Pancreas (tissue), 10 donors: ENCODE data around the gene FMO2. TPM values are rescaled to one million over a fixed set of nuclear protein-coding genes. Genes with fewer than 3 reads are reported as not detected.
A peak's percentile ranks its signal among the peaks of the same experiment; 100 is the strongest.
"Not testable (repeated sequence)": the region's sequence is repeated elsewhere in the genome, so short reads cannot be mapped to it uniquely, and the experiment has no call there.

ENCODE experiments used
- ATAC-seq, 4 donors: fragments of 200-7000 bp; cut with Tn5 transposase; one replicate each; pipeline versions ENCODE4 v1.8.0 to v1.9.1; 2020; ENCODE audit warnings: mild to moderate bottlenecking in 4 of 4, moderate library complexity in 4 of 4
- DNase-seq, 6 donors: peaks; one replicate each; pipeline ENCODE4 v3.0.0-alpha.2; 2020
- FAIRE-seq: peaks from 2 replicates; lab custom pipeline; 2012; peaks lifted over from hg19 to GRCh38; lab: Jason Lieb, UNC
- H3K27ac ChIP-seq, 4 donors: fragments of 200-600 bp; sonication (generic); 1 replicate in 3 of 4; 2 replicates in 1 of 4; pipeline versions ENCODE4 v1.5.0 to v1.8.0; 2020
- H3K27me3 ChIP-seq, 4 donors: fragments of 200-600 bp; one replicate each; pipeline ENCODE4 v1.8.0; 2021
- H3K36me3 ChIP-seq, 3 donors: fragments of 200-600 bp; sonication (generic) in 1 of 3; one replicate each; pipeline versions ENCODE4 v1.5.0 to v1.8.0; 2020 to 2021
- H3K4me1 ChIP-seq, 3 donors: fragments of 200-600 bp; one replicate each; pipeline ENCODE4 v1.8.0; 2021
- H3K4me3 ChIP-seq, 4 donors: fragments of 200-600 bp; sonication (generic) in 2 of 4; one replicate each; pipeline versions ENCODE4 v1.5.0 to v1.8.0; 2020 to 2021
- H3K9me3 ChIP-seq, 4 donors: fragments of 200-600 bp; one replicate each; pipeline ENCODE4 v1.8.0; 2021
- CTCF ChIP-seq, 4 donors: fragments of 200-600 bp; sonication (generic) in 3 of 4; IDR thresholded peaks; one replicate each; pipeline versions ENCODE4 v1.5.0 to v1.8.0; 2021; ENCODE audit warnings: antibody characterized with exemption in 4 of 4
- WGBS, 2 donors: extraction: QIAGEN DNeasy Blood & Tissue Kit; methylation state at CpG; one replicate each; pipeline ENCODE4 v1.1.7; 2013; 5-methylcytosine and 5-hydroxymethylcytosine counted together
- intact Hi-C, 3 donors: fragments of 100-400 bp; cut with DNase I; formaldehyde crosslinking; loops; one replicate each; pipeline versions ENCODE4 v1.11.1 to v1.14.2; 2022
- polyA plus RNA-seq, 2 donors: library from polyadenylated mRNA; stranded (reverse); fragments of 200-250 nt; gene quantifications; one replicate each; pipeline ENCODE4 v1.2.3, GENCODE V29; 2013
- total RNA-seq, 6 donors: library from RNA; stranded (reverse); fragmentation: NEBNext Ultra II Directional in 4 of 6; extraction: Animal tissue kit (Norgen Biotek cat#: 25700) in 4 of 6; gene quantifications; one replicate each; pipeline versions ENCODE4 v1.2.1 to v1.2.4, GENCODE V29; 2021 to 2023
- donor health status: healthy with polysubstance abuse.
- donor health status: DM: no; HTN: no; CAD: no; lungs with moderate emphysema.
- donor health status: DM: no; HTN: no; CAD: no.
- donor health status: control.
- donor health status: control.
- donor health status: Bipolar disorder and iron deficiency.
- donor health status: DM: yes; HTN: yes; CAD: no.
- donor health status: DM: no; HTN: no; CAD: no.
- donor health status: DM: no; HTN: no; CAD: no.
- donor health status: DM: yes; HTN: yes; CAD: no.

Gene FMO2
- total and polyA plus RNA-seq, 8 donors = 2.3 to 9.6 (median 6.2) TPM

GRCh38 chr1:171220081-171220420 is 35.0 kb downstream of the FMO2 start:
- intact Hi-C loops = loop anchor here in 2 of 3 donors (10.0 kb wide), 2 partner anchors 135 to 255 kb away; no protein-coding TSS in a partner anchor
- Histone ChIP-seq H3K9me3 (no peaks in the 10 kb centered on the region), H3K36me3 (no peaks in the 10 kb centered on the region), H3K4me1 (peaks cover 0 to 12% (median 10%) of the 10 kb centered on the region in 3 donors), H3K4me3 (no peak overlapping the region), H3K27me3 (no peaks in the 10 kb centered on the region), H3K27ac (peak overlapping the region in 2 of 4 donors; percentile 19 to 28)
- WGBS, 2 donors = 90% methylated on average over 2 of the region's 2 CpGs
- FAIRE-seq (no peak), DNase-seq (no peak), ATAC-seq (peak in 2 of 4 donors; percentile 23 to 51)
- TF ChIP-seq CTCF (IDR thresholded peaks at IDR 0.05) = no peak

- H3K4me3 ChIP-seq = no peak overlapping the region
- no peak for FAIRE-seq
- 76% methylated on average over 11 of the region's 11 CpGs for WGBS, 2 donors
- no peaks in the 10 kb centered on the region for H3K36me3 ChIP-seq
- intact Hi-C loops = loop anchor here in 2 of 3 donors (10.0 kb wide), 2 partner anchors 136 to 256 kb away; no protein-coding TSS in a partner anchor
- H3K4me1 ChIP-seq = peaks cover 0 to 12% (median 10%) of the 10 kb centered on the region in 3 donors
- no peak for TF ChIP-seq CTCF (IDR thresholded peaks at IDR 0.05)
- no peaks in the 10 kb centered on the region for H3K27me3 ChIP-seq
- no peak for DNase-seq
- peak in 2 of 4 donors; percentile 20 to 46 for ATAC-seq
- no peaks in the 10 kb centered on the region for H3K9me3 ChIP-seq
- H3K27ac ChIP-seq = peak overlapping the region in 2 of 4 donors; percentile 19 to 28
These were observed 35.5 kb downstream of the FMO2 start for GRCh38 chr1:171220581-171221054.

GRCh38 chr1:171221665-171222591 is 36.8 kb downstream of the FMO2 start:
- FAIRE-seq = no peak
- WGBS, 2 donors = 68 to 76% methylated on average over 5 of the region's 5 CpGs
- Histone ChIP-seq H3K9me3 (no peaks in the 10 kb centered on the region), H3K4me1 (peaks cover 0 to 12% (median 10%) of the 10 kb centered on the region in 3 donors), H3K4me3 (no peak overlapping the region), H3K27me3 (no peaks in the 10 kb centered on the region), H3K27ac (no peak overlapping the region), H3K36me3 (no peaks in the 10 kb centered on the region)
- TF ChIP-seq CTCF (IDR thresholded peaks at IDR 0.05) = no peak
- no peak for ATAC-seq
- DNase-seq = no peak
- intact Hi-C loops = loop anchor here in 2 of 3 donors (10.0 kb wide), 2 partner anchors 137 to 257 kb away; no protein-coding TSS in a partner anchor

- H3K4me1 ChIP-seq = peaks cover 0 to 12% (median 10%) of the 10 kb centered on the region in 3 donors
- no peaks in the 10 kb centered on the region for H3K36me3 ChIP-seq
- TF ChIP-seq CTCF (IDR thresholded peaks at IDR 0.05) = no peak
- DNase-seq (no peak), ATAC-seq (no peak), FAIRE-seq (no peak)
- H3K27ac ChIP-seq = no peak overlapping the region
- no peaks in the 10 kb centered on the region for H3K9me3 ChIP-seq
- no peaks in the 10 kb centered on the region for H3K27me3 ChIP-seq
- intact Hi-C loops = loop anchor here in 2 of 3 donors (10.0 kb wide), 2 partner anchors 138 to 258 kb away; no protein-coding TSS in a partner anchor
- no peak overlapping the region for H3K4me3 ChIP-seq
- 79 to 85% methylated on average over 5 of the region's 5 CpGs for WGBS, 2 donors
These were observed 37.8 kb downstream of the FMO2 start for GRCh38 chr1:171222936-171223335.

- not testable (repeated sequence) for H3K36me3 ChIP-seq, DNase-seq, ATAC-seq, H3K27ac ChIP-seq, H3K4me3 ChIP-seq, FAIRE-seq, H3K9me3 ChIP-seq, H3K4me1 ChIP-seq, H3K27me3 ChIP-seq
- intact Hi-C loops = loop anchor here in 2 of 3 donors (10.0 kb wide), 2 partner anchors 139 to 259 kb away; no protein-coding TSS in a partner anchor
- WGBS, 2 donors = 78 to 86% methylated on average over 4 of the region's 4 CpGs
These were observed 39.2 kb downstream of the FMO2 start for GRCh38 chr1:171224257-171224656.
